GM19397 (cell line): ENCODE measurements around the gene RHEB.

ENCODE experiments used
- ATAC-seq: cut with Tn5 transposase; IDR thresholded peaks from one replicate; pipeline ENCODE4 v1.9.1; 2021; ENCODE audit warnings: mild to moderate bottlenecking, moderate library complexity; ENCODE audit not compliant: unreplicated experiment

Gene RHEB

GRCh38 chr7:151435103-151435916 lies 84.4 kb downstream of the RHEB start:
- ATAC-seq, result no peak

GRCh38 chr7:151434549-151434948 lies 85.1 kb downstream of the RHEB start:
- ATAC-seq, result no peak

- ATAC-seq, result no peak
These were observed 85.8 kb downstream of the RHEB start for GRCh38 chr7:151433721-151434400.

- no peak for ATAC-seq
These were observed 86.8 kb downstream of the RHEB start for GRCh38 chr7:151432658-151433521.

- ATAC-seq, result no peak
These were observed 87.9 kb downstream of the RHEB start for GRCh38 chr7:151431768-151432311.

GRCh38 chr7:151431281-151431767 lies 88.4 kb downstream of the RHEB start:
- no peak for ATAC-seq

- ATAC-seq, result no peak
These were observed 89.1 kb downstream of the RHEB start for GRCh38 chr7:151430391-151431205.

GRCh38 chr7:151429560-151430331 lies 89.9 kb downstream of the RHEB start:
- ATAC-seq, result no peak

- ATAC-seq, result no peak
These were observed 90.5 kb downstream of the RHEB start for GRCh38 chr7:151429237-151429559.

- no peak for ATAC-seq
These were observed 91.1 kb downstream of the RHEB start for GRCh38 chr7:151428378-151429236.

GRCh38 chr7:151427705-151428377 lies 91.9 kb downstream of the RHEB start:
- ATAC-seq, result no peak

- ATAC-seq, result no peak
These were observed 92.6 kb downstream of the RHEB start for GRCh38 chr7:151426904-151427704.

- no peak for ATAC-seq
These were observed 93.2 kb downstream of the RHEB start for GRCh38 chr7:151426441-151426903.

GRCh38 chr7:151425670-151426440 lies 93.8 kb downstream of the RHEB start:
- no peak for ATAC-seq

- ATAC-seq, result no peak
These were observed 94.9 kb downstream of the RHEB start for GRCh38 chr7:151424799-151425198.

- no peak for ATAC-seq
These were observed 95.8 kb downstream of the RHEB start for GRCh38 chr7:151423936-151424335.
